Measurements from ENCODE around the gene GLRX3. TPM values are rescaled to one million over a fixed set of nuclear protein-coding genes. Genes with fewer than 3 reads are reported as not detected.

GLRX3 gene
- total and polyA plus RNA-seq, 10 of the 15 experiments (the other 5 are each of a cell fraction or from before 2014, with no cell fraction given) = 94.7 to 209 (median 131) TPM

- H3K27ac ChIP-seq (ENCODE audit: control insufficient read depth, insufficient read depth) = peak within 1 kb of the TSS; percentile 87
- no peaks in the 10 kb centered on the region; the same call in 2 of the 3 replicates for H3K9me3 ChIP-seq (replicated peaks; ENCODE audit: control insufficient read depth, insufficient read depth, low read length)
- peaks cover 17% of the 10 kb centered on the region for H3K4me1 ChIP-seq (ENCODE audit: control insufficient read depth, insufficient read depth, low read length)
- peak; percentile 89 for DNase-seq (ENCODE audit: low read depth, low spot score)
- ChIA-PET SMC1A (ENCODE audit: uncharacterized antibody, unreplicated experiment) (interaction anchor here (0.6 to 3.1 kb wide), 13 partner anchors 14 to 131 kb away, joined by 3 to 19 read pairs (median 4); partner anchors contain the start of gene GLRX3), CTCF (interaction anchor here (0.7 to 3.9 kb wide), 18 partner anchors 12 to 292 kb away, joined by 3 to 45 read pairs (median 7); partner anchors contain the start of gene GLRX3), POLR2A (interaction anchor here (1.1 to 3.1 kb wide), 6 partner anchors 16 to 35 kb away, joined by 3 to 48 read pairs (median 12); partner anchors contain the start of gene GLRX3), RAD21 (ENCODE audit: unreplicated experiment) (interaction anchor here (1.0 to 3.1 kb wide), 7 partner anchors 16 to 221 kb away, joined by 3 to 55 read pairs (median 5); partner anchors contain the start of gene GLRX3)
- H3K4me3 ChIP-seq = peak within 1 kb of the TSS; percentile 84
- WGBS (ENCODE audit: insufficient coverage, insufficient replicate concordance, low lambda C conversion rate, missing lambda C conversion rate) = under 1% methylated on average over 55 of the region's 71 CpGs
- no peaks in the 10 kb centered on the region for H3K27me3 ChIP-seq (replicated peaks in 1 of 2; ENCODE audit: control insufficient read depth in 2 of 2, insufficient read depth in 2 of 2, low read length in 1 of 2)
- in situ Hi-C loops (cut with MboI) (loop anchor here (10.0 to 25.0 kb wide), 2 partner anchors 646 to 1073 kb away; partner anchors contain the start of gene MGMT), intact Hi-C loops (cut with micrococcal nuclease; ENCODE audit: unreplicated experiment) (loop anchor here (1.0 kb wide), 2 partner anchors 26 to 505 kb away; partner anchors contain the start of gene GLRX3)
- no peaks in the 10 kb centered on the region for H3K36me3 ChIP-seq (ENCODE audit: control insufficient read depth in 2 of 2, insufficient read depth in 2 of 2, low read length in 1 of 2)
- no peak for FAIRE-seq
- no peaks in the 10 kb centered on the region for H4K20me1 ChIP-seq (ENCODE audit: control insufficient read depth, insufficient read depth)
- peak; percentile 90 for ATAC-seq
- H3K79me2 ChIP-seq (ENCODE audit: control insufficient read depth, insufficient read depth, low read length) = peaks cover 16% of the 10 kb centered on the region
- BruUV-seq (replicated peaks) = no TSS peak
- peak within 1 kb of the TSS; percentile 100 for H3K4me2 ChIP-seq (ENCODE audit: control insufficient read depth, insufficient read depth)
- H2AFZ ChIP-seq (ENCODE audit: control insufficient read depth, low read depth, low read length) = peak within 1 kb of the TSS; percentile 100
- H3K9ac ChIP-seq (ENCODE audit: control insufficient read depth, insufficient read depth, low read length) = peak within 1 kb of the TSS; percentile 90
- TF ChIP-seq RBBP5 (conservative IDR thresholded peaks at IDR 0.05) (0 out of 2 replicates have a peak, but pooled peaks have one; percentile 22), CREB1 (IDR thresholded peaks at IDR 0.05; ENCODE audit: low read depth) (peak; percentile 25), CHD1 (IDR thresholded peaks at IDR 0.05; ENCODE audit: low read depth, low read length) (no peak), TCF3 (IDR thresholded peaks at IDR 0.05; ENCODE audit: borderline replicate concordance, insufficient read depth, low read depth, low read length) (no peak), SKIL (IDR thresholded peaks at IDR 0.05; ENCODE audit: low read depth, poor library complexity, severe bottlenecking) (peak; percentile 31), EED (IDR thresholded peaks at IDR 0.05; ENCODE audit: low read depth) (no peak), IKZF1 (conservative IDR thresholded peaks at IDR 0.05) (no peak), NR2C1 (IDR thresholded peaks at IDR 0.05) (no peak)
- TF ChIP-seq, protein P1, sequence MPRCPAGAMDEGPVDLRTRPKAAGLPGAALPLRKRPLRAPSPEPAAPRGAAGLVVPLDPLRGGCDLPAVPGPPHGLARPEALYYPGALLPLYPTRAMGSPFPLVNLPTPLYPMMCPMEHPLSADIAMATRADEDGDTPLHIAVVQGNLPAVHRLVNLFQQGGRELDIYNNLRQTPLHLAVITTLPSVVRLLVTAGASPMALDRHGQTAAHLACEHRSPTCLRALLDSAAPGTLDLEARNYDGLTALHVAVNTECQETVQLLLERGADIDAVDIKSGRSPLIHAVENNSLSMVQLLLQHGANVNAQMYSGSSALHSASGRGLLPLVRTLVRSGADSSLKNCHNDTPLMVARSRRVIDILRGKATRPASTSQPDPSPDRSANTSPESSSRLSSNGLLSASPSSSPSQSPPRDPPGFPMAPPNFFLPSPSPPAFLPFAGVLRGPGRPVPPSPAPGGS (IDR thresholded peaks at IDR 0.05; ENCODE audit: borderline replicate concordance, insufficient read depth, low read depth, low read length, poor library complexity, severe bottlenecking) = no peak
- TF ChIP-seq, protein P2, sequence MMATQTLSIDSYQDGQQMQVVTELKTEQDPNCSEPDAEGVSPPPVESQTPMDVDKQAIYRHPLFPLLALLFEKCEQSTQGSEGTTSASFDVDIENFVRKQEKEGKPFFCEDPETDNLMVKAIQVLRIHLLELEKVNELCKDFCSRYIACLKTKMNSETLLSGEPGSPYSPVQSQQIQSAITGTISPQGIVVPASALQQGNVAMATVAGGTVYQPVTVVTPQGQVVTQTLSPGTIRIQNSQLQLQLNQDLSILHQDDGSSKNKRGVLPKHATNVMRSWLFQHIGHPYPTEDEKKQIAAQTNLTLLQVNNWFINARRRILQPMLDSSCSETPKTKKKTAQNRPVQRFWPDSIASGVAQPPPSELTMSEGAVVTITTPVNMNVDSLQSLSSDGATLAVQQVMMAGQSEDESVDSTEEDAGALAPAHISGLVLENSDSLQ (IDR thresholded peaks at IDR 0.05) = peak; percentile 83
- TF ChIP-seq, protein P3, sequence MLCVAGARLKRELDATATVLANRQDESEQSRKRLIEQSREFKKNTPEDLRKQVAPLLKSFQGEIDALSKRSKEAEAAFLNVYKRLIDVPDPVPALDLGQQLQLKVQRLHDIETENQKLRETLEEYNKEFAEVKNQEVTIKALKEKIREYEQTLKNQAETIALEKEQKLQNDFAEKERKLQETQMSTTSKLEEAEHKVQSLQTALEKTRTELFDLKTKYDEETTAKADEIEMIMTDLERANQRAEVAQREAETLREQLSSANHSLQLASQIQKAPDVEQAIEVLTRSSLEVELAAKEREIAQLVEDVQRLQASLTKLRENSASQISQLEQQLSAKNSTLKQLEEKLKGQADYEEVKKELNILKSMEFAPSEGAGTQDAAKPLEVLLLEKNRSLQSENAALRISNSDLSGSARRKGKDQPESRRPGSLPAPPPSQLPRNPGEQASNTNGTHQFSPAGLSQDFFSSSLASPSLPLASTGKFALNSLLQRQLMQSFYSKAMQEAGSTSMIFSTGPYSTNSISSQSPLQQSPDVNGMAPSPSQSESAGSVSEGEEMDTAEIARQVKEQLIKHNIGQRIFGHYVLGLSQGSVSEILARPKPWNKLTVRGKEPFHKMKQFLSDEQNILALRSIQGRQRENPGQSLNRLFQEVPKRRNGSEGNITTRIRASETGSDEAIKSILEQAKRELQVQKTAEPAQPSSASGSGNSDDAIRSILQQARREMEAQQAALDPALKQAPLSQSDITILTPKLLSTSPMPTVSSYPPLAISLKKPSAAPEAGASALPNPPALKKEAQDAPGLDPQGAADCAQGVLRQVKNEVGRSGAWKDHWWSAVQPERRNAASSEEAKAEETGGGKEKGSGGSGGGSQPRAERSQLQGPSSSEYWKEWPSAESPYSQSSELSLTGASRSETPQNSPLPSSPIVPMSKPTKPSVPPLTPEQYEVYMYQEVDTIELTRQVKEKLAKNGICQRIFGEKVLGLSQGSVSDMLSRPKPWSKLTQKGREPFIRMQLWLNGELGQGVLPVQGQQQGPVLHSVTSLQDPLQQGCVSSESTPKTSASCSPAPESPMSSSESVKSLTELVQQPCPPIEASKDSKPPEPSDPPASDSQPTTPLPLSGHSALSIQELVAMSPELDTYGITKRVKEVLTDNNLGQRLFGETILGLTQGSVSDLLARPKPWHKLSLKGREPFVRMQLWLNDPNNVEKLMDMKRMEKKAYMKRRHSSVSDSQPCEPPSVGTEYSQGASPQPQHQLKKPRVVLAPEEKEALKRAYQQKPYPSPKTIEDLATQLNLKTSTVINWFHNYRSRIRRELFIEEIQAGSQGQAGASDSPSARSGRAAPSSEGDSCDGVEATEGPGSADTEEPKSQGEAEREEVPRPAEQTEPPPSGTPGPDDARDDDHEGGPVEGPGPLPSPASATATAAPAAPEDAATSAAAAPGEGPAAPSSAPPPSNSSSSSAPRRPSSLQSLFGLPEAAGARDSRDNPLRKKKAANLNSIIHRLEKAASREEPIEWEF (IDR thresholded peaks at IDR 0.05; ENCODE audit: insufficient replicate concordance, low read depth, low read length) = peak; percentile 69
These were observed 25.7 kb upstream of the GLRX3 start, which contains the start of gene C10orf143 for GRCh38 chr10:130110246-130111112. C10orf143 (minus strand) TSS chr10:130110830; CDS start chr10:130110772, 58 bp downstream.
